Measurements from ENCODE around the gene TCIRG1.

GRCh38 chr11:68044898-68045351 is 6.1 kb downstream of the TCIRG1 start:
- TF ChIP-seq, protein P1, sequence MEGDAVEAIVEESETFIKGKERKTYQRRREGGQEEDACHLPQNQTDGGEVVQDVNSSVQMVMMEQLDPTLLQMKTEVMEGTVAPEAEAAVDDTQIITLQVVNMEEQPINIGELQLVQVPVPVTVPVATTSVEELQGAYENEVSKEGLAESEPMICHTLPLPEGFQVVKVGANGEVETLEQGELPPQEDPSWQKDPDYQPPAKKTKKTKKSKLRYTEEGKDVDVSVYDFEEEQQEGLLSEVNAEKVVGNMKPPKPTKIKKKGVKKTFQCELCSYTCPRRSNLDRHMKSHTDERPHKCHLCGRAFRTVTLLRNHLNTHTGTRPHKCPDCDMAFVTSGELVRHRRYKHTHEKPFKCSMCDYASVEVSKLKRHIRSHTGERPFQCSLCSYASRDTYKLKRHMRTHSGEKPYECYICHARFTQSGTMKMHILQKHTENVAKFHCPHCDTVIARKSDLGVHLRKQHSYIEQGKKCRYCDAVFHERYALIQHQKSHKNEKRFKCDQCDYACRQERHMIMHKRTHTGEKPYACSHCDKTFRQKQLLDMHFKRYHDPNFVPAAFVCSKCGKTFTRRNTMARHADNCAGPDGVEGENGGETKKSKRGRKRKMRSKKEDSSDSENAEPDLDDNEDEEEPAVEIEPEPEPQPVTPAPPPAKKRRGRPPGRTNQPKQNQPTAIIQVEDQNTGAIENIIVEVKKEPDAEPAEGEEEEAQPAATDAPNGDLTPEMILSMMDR (conservative IDR thresholded peaks at IDR 0.05; ENCODE audit: low read length) = no peak
- no peak for TF ChIP-seq EZH2phosphoT487 (IDR thresholded peaks at IDR 0.05; ENCODE audit: borderline replicate concordance)
